Cortex of kidney (tissue), 1 donor: Measurements from ENCODE around the gene RPS3.
"Not testable (repeated sequence)": the region's sequence is repeated elsewhere in the genome, so short reads cannot be mapped to it uniquely, and the experiment has no call there.

Experiments
- DNase-seq: peaks from one replicate; lab custom pipeline; 2025; lab: John Stamatoyannopoulos, UW

The RPS3 gene

DNA sequence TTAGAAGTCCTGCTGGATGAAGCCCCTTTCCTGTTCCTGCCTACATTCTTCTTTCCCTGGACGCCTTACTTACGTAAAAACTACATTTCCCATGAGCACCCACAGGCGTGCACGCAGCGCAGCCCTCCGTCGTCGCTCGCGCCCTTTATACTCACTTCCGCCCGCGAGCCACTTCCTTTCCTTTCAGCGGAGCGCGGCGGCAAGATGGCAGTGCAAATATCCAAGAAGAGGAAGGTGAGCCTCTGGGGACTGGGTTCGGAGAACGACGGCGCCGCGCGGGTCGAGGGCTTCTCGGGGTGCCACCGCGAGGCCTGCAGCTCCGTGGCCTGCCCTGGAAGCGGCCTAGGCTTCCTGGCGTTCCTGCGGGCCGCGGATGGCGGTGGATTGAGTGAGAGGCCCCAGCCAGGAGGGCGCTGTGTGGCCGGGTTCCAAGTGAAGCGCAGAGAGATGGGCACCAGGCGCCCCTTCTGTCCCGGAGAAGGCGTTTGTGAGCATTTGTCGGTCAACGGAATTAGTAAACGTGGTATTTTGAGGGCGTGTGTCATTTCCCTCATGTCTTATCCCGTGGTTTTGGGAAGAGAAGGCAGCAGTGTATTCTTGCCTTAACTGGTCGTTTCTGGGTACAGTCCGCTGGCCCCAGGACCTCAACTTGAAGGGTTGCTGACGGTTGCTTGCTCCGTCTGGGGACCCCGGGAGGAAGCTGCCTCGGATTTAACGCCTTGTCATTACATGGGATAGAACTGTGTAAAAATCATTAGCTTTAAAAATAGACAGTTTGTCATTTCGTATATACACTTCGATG lies at the start of gene RPS3:
Gene RPS3, plus strand, starts transcription at position 175 of the 802 bp plus-strand sequence. Its CDS starts 30 bp downstream, at position 205.
- DNase-seq = no peak

DNA sequence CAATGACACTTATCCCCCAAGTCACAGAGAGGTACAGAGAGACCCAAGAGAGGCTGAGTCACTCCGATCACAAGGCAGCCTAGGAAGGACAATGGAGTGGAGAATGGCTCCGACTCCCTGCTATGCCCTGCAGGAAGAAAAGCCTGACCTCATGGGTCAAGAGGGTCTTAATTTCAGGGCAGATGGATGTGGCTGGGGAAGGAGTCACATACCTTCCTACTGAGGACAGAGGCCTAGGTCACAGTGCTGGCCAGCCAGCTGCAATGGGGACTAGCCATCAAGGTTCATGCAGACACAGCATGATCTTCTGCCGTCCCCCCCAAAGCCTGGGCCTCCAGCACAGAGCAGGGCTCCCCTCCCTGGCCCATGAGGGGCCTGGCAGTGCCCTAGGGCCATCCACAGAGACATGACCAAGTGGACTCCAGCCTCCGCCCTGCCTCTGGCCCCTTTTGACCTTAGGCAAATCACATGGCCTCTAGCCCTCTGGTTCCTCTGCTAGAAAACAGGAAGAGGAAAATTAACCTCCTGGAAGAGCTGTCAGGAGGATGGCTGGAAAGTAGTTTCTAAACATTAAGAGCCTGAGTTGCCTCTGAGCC lies 49.7 kb upstream of the RPS3 start:
- no peak for DNase-seq

DNA sequence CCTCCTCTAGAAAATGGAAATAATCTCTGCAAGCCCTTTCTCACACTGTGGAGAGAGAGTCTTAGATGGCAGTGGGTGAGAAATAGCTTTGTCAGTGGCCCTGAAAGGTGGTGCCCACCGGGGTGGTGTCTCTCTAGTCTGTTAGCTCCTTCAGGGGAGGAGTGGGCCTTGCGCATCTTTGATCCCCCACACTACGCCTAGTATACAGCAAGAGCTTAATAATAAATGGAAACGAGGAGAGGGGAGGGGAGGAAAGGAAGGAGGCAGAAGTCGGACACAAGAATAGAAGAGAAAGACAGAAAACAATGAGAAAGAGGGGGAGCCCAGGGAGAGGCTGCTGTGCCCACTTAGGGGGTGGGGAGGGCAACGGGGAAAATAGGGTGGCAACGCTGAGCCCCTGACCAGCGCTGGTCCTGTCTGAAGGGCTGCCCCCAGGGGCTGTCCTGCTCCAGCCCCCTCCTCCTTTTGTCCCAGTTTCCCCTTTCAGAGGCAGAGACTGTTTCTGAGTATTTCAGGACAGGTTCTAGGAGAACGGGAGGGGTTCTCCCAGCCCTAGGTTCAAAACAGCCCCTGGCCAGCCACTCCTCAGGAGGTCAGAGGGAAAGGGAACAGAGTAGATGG lies 49.1 kb upstream of the RPS3 start:
- no peak for DNase-seq

DNA sequence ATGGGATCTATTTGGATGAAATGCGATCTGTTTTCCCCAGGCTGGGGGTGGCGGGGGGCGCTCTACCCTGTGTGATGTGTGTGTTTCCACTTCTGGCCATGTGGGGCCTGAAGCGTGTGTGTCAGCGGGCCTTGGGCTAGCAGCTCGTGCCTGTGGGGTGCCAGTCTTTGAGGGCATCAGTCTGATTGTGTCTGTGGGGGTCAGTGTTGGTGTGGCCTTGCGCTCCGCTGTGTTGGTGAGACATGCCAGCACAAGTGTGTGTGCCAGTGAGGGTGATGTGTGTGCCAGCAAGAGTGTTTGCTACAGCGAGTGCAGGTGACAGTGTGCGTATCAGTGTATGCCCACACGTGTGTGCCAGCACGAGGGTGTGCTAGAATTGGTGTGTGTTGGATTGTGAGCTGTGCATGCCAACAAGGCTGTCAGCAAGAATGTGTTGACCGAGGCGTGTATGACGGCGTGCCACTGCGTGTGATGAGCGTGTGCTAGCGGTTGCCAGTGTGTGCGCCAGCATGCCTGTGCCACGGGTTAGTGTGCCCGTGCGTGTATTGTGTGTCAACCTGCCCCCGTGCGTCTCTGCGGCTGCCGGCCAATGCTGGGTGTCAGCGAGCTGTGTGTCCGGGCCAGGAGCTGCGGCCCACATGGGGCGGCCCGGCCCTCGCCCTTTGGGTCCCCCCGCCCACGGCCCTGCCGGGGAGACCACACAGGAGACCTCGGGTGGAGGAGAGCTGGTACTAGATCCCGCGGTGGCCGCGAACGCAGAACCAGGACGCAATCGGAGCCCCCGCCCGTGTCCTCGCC lies 48.4 kb upstream of the RPS3 start:
- DNase-seq = no peak

DNA sequence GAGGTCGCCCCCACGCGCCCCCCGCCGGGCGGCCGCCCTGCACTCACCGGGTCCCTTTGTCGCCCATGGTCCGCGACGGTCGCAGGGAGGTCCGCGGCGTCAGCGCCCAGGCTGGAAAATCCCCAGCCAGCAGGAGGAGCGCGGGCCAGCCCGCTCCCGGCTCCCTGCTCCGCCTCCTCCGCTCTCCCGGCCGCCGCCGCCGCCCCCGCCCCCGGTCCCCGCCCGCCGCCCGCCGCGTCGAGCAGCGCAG lies 47.9 kb upstream of the RPS3 start, which contains the start of gene ARRB1:
Gene ARRB1, minus strand, starts transcription at position 121 of the 250 bp plus-strand sequence. Its CDS starts 54 bp downstream, at position 67.
- no peak for DNase-seq

DNA sequence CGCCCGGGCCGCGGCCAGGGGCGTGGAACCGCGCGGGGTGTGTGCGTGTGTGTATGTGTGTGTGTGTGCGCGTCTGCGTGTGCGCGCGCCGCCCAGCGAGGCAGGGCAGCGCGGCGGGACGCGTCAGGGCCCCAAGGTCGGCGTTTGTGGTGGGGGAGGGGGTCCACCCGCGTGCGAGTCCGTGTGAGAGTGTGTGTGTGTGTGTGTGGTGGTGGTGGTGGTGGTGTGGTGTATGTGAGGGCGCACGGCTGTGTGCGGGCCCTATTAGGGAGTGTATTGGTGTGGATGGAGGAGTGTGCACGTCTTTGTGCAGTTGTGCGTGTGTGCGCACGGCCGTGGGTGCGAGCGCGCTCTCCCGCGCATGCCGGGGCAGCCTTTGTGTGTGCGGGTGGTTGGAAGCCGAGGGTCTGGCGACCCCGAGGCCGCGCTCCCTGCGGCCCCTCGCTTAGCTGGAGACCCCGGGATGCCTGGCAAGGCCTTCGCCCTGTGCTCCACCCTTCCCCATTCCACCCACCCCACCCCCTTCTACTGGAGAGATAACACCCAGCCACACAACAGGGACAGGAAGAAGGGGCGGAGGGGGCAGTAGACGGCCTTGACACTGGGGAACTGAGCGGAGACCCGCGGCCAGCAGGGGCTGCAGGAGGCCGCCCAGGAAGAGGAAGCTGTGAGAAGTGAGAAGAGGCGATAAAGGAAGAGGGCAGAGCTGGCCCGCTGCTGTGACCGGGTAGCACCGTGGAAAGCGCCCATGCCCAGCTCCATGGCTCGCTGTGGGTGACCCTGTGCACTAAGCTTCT lies 47.3 kb upstream of the RPS3 start:
- DNase-seq = no peak

DNA sequence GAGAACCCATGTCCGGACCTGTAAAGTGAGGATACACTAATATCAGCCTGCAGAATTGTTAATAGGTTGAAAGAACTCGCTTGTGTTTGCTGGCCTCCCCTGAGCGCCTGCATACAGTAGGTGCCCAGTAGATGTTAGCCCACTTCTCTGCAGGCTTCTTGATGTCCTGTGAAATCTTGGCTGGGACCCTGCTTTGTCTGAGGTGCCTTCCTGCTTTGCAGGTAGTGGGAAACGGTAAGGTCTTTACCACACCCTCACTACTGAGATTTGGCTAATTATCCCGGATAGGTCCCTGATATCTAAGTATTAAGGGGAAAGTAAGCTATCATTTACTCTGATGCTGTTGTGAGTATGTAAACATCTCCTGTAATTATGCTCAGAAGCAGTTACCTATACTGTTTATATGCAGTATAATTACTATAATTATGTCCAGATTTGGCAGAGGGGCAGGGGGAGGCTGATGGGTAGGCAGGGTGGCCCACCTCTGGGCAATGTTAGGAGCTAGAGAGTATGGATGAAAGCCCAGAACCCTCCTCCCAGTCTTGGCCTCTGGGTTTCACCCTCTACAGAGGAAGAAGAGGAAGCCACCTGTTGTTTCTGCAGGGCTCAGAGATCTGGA lies 46.6 kb upstream of the RPS3 start:
- no peak for DNase-seq

DNA sequence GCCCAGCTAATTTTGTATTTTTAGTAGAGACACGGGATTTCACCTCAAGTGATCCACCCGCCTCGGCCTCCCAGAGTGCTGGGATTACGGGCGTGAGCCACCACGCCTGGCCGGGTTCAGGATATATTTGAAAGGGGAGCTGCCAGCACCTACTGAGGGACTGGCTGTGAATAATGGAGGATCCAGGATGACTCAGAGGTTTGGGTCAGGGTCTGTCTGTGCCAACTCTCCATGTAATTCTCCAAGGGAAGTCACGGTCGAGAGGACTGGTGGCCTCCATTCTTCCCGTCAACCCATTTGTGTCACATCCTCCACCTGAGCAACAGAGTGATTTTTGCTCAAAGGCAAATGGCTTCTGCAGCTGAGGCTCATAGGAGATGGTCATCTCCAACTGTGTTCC lies 44.3 kb upstream of the RPS3 start:
- DNase-seq = no peak

DNA sequence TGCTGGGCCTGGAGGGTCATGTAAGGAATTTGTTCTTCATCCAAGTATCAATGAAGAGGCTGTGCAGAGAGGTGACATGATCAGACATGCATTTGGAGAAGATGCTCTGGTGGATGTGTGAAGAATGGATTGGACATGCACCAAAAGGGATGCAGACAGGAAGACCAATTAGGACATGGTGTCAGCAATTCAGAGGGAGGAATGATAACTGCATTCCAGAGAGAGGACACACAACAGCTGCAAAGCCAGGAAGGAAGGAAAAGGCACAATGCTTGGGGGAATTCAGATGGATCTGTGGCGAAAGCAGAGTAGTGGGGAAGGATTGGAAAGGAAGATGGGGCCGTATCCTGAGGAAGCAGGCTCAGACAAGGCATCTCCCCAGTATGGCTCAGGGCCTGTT lies 42.7 kb upstream of the RPS3 start:
- no peak for DNase-seq

DNA sequence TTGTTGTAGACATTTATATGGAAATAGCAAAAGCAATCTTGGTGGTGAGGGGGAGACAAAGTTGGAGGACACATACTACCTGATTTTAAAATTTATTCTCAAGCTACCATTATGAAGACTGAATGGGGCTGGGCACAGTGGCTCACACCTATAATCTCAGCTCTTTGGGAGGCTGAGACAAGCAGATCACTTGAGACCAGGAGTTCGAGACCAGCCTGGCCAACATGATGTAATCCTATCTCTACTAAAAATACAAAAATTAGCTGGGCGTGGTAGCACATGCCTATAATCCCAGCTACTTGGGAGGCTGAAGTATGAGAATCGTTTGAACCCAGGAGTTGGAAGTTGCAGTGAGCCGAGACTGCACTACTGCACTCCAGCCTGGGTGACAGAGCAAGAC lies 37.0 kb upstream of the RPS3 start:
- not testable (repeated sequence) for DNase-seq

DNA sequence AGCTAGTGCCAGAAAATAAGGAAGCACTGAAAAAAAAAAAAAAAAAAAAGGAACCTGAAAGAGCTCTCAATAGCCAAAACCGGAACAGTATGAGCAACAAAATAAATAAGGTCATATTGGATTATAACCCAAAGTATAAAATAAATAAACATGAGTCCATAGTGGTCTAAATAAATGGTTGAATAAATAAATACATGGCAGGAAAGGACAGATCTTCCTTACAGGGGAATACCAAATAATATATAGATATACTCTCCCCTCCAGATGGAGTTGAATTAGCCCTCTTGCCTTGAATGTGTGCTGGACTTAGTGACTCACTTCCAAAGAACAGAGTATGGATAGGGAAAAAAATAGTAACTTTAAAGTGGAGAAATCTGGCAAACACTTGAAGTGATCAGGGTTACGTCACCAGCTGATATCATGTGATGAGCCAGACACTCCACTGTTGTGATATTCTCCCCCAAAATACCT lies 33.6 kb upstream of the RPS3 start:
- DNase-seq = no peak

DNA sequence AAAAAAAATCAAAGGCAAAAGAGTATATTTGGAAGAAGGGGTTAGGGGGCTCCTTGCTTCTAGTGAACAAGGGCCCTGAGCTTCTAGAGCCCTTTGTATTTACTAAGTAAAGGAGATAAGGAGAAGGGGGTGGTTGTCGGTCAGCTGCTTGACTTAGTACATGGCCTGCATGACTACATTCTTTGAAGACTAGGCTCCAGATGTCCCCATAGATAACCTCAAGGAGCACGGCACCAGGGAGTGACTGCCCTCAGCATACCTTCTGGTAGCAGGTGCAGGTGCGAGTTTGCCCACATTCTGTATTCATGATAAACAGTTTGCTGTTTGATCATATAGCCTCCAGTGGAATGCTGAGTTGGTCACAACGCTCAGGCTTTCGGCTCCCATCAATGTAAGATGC lies 32.5 kb upstream of the RPS3 start:
- DNase-seq = not testable (repeated sequence)

DNA sequence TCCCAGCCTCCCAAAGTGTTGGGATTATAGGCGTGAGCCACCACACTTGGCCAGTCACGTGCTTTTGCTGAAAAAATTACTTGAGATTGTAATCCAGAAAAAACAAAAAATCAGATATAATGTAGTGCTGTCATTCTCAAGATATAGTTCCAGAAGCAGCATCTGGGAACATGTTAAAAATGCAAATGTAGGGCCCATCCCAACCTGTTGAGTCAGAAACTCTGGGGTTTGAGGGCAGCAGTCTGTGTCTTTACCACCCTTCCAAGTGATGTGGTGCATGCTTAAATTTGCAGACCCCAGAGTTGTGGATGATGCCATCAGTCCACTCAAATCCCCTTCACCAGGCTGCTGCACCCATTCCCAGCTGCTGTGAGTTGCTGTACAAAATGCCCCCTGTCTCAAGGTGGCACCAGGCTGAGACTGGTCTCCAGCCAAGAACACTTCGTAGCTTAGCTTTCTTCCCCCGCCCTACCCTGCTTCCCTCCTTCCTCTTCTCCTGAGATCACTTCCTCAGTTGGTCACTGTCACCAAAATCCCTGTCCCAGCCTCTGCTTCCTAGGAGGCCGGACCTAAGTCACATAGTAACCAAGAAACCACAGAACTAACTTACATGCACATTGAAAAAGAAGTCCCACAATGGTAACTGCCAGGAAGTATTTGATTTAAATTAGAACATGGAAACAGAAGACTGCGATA lies 29.6 kb upstream of the RPS3 start:
- DNase-seq = no peak

DNA sequence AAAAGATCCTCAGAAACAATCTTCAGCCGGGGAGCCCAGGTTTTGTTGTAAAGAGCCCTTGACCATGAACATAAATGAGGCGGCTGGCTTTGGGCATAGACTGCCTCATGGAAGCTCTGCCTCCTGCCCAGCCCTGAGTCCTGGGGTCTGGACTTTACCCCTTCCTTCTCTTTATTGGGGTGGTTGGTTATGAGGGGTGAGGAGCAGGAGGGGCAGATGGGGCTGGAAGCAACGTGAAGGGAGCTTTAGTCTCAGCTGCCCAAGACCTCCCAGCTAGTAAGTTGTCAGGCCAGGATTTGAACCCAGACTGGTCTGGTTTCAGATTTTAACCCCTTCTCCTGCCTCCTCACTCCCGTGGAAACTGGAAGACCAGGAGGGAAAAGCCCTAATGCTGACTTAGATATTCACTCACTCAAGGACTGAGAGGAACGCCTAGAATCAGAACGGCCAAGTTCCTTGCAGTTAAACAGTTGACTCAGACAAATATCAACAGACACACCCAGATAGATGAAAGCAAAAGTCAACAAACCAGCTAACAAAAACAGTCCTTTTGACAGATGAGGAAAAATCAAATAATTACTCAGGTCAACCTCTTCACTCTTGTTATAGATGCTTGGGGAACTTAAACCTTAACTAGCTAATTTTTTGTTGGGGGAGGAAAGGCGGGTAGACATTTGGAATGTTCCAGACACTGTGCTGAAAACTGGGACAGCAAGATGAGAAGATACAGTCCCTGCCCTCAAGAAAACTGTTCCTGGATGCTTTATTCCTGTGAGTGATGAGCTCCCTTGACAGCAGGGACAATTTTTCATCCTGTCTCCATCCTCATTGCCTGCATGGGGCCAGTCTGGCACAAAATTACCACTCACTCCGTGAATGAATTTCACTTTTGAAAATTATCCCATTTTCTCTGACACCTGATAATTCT lies 27.1 kb upstream of the RPS3 start:
- no peak for DNase-seq

DNA sequence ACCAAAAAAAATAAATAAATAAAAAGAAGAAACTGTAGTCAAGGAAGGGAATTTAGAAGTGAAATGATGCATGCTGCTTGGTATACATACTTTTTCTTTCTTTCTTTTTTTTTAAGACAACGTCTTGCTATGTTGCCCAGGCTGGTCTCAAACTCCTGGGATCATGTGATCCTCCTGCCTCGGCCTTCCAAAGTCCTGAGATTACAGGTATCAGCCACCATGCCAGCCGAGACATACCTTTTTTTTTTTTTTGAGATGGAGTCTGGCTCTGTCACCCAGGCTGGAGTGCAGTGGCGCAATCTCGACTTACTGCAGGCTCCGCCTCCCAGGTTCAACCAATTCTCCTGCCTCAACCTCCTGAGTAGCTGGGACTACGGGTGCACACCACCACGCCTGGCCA lies 26.1 kb upstream of the RPS3 start:
- DNase-seq = no peak

DNA sequence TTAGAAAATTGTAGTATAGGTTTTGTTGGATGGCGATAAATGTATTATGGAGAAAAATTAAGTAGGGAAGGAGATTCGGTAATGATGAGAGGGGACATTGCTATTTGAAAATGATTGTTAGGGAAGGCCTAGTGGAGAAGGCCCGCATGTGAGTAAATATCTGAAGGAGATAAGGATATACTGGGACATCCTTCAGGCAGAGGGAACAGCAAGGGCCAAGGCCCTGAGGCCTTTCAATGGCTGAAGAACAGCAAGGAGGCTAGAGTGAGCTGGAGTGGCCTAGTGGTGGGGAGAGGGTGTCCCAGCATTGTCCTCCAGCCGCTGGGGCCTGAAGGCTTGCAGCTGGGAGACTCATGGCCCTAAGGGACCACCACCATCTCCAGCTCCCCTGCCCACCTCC lies 24.7 kb upstream of the RPS3 start:
- DNase-seq = no peak

DNA sequence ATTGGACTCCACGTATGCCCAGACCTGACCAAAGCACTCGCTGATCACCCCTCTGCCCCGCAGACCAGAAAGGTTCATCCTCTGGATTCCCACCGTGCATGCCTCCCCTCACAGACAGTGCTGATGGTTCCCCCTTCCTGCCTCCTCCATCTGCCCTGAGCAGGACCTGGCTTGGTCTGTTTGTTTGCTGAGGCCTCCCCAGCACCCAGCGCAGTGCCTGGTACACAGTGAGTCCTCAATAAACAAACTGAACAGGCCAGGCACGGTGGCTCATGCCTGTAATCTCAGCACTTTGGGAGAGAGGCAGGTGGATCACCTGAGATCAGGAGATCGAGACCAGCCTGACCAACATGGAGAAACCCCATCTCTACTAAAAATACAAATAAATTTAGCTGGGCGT lies 23.7 kb upstream of the RPS3 start:
- no peak for DNase-seq

DNA sequence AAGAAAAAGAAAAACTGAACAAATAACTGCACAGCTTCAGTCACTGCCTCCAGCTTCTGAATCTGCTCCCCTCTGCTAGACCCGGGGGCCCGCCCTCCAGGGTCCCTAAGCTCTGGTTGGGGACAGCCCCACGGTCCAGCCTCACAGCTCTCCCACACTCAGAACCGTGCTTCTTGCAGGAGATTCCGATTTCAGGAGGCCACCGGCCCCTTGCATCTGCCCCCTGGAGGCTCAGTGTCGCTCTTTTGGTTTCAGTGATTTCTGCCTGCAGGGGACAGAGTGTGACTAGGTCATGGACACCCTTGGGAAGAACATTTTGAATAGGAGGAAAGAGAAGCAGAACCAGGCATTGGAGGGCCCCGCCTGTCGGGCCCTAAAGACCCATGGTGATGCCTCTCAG lies 23.1 kb upstream of the RPS3 start:
- DNase-seq = no peak

DNA sequence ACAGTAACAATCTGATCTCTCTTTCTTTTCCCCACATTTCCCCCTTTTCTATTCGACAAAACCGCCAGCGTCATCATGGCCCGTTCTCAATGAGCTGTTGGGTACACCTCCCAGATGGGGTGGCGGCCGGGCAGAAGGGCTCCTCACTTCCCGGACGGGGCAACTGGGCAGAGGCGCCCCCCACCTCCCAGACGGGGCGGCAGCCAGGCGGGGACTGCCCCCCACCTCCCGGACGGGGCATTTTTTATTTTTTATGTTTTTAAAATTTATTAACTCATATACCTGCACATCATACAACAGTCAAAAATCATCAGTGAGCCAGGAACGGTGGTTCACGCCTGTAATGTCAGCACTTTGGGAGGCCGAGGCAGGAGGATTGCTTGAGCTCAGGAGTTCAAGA lies 20.5 kb upstream of the RPS3 start:
- DNase-seq = not testable (repeated sequence)

DNA sequence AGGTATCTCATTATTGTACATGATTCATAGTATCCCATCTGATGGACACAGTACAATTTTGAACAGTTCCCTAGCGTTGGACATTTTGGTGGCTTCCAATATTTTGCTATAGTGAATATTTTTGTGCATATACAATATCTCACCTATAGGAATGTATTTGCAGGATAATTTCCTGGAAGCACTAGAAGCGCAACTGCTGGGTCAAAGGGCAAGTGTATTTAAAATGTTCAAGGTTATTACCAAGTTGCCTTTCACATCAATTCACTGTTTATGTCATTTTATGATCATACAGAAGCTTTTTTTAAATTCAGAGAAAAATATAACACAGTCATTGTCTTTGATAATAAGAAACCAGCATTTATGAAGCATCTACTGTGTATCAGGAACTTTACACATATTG lies 19.1 kb upstream of the RPS3 start:
- no peak for DNase-seq
